KMS-11 (cell line): Measurements from ENCODE around the gene C19orf67.

Experiments
- H2AFZ ChIP-seq: fragments of 200-600 bp; sonication (generic); 2 replicates; pipeline ENCODE4 v1.6.1; 2016; ENCODE audit warnings: antibody characterized with exemption, mixed run types, low read depth
- H3K27ac ChIP-seq: fragments of 200-600 bp; sonication (generic); 2 replicates; pipeline ENCODE4 v1.6.1; 2016; ENCODE audit warnings: mild to moderate bottlenecking, mixed run types
- H3K27me3 ChIP-seq: fragments of 200-600 bp; sonication (generic); 2 replicates; pipeline ENCODE4 v1.6.1; 2017; ENCODE audit warnings: mild to moderate bottlenecking, low read depth, mixed run types, moderate library complexity; ENCODE audit not compliant: insufficient read depth
- H3K36me3 ChIP-seq: fragments of 200-600 bp; sonication (generic); 2 replicates; pipeline ENCODE4 v1.6.1; 2017; ENCODE audit warnings: mild to moderate bottlenecking, mixed run types; ENCODE audit not compliant: insufficient read depth
- H3K4me1 ChIP-seq: fragments of 200-600 bp; sonication (generic); 2 replicates; pipeline ENCODE4 v1.6.1; 2016; ENCODE audit warnings: mild to moderate bottlenecking, low read depth, mixed run types; ENCODE audit not compliant: poor library complexity, severe bottlenecking
- H3K4me2 ChIP-seq: fragments of 200-600 bp; sonication (generic); 2 replicates; pipeline ENCODE4 v1.7.0; 2016; ENCODE audit warnings: mild to moderate bottlenecking, mixed run types
- H3K4me3 ChIP-seq: fragments of 200-600 bp; sonication (generic); IDR thresholded peaks from 2 replicates; pipeline ENCODE4 v1.6.1; 2017; ENCODE audit warnings: low read depth, low read length, mixed read lengths; ENCODE audit not compliant: insufficient read depth
- H3K79me2 ChIP-seq: fragments of 200-600 bp; sonication (generic); 2 replicates; pipeline ENCODE4 v1.6.1; 2016; ENCODE audit warnings: low read depth, mixed run types; ENCODE audit not compliant: insufficient read depth
- H3K9ac ChIP-seq: fragments of 200-600 bp; sonication (generic); 2 replicates; pipeline ENCODE4 v1.6.1; 2016; ENCODE audit warnings: mild to moderate bottlenecking, mixed run types
- H4K20me1 ChIP-seq: fragments of 200-600 bp; sonication (generic); 2 replicates; pipeline ENCODE4 v1.6.1; 2016; ENCODE audit warnings: mild to moderate bottlenecking, mixed run types; ENCODE audit not compliant: insufficient read depth
- TF ChIP-seq, protein P1 (sequence below): fragments of 200-600 bp; sonication (generic); conservative IDR thresholded peaks from 2 replicates; pipeline ENCODE4 v1.6.1; 2017; ENCODE audit warnings: low read depth, mild to moderate bottlenecking, antibody characterized with exemption, low read length, moderate library complexity, mixed read lengths

The C19orf67 gene

DNA sequence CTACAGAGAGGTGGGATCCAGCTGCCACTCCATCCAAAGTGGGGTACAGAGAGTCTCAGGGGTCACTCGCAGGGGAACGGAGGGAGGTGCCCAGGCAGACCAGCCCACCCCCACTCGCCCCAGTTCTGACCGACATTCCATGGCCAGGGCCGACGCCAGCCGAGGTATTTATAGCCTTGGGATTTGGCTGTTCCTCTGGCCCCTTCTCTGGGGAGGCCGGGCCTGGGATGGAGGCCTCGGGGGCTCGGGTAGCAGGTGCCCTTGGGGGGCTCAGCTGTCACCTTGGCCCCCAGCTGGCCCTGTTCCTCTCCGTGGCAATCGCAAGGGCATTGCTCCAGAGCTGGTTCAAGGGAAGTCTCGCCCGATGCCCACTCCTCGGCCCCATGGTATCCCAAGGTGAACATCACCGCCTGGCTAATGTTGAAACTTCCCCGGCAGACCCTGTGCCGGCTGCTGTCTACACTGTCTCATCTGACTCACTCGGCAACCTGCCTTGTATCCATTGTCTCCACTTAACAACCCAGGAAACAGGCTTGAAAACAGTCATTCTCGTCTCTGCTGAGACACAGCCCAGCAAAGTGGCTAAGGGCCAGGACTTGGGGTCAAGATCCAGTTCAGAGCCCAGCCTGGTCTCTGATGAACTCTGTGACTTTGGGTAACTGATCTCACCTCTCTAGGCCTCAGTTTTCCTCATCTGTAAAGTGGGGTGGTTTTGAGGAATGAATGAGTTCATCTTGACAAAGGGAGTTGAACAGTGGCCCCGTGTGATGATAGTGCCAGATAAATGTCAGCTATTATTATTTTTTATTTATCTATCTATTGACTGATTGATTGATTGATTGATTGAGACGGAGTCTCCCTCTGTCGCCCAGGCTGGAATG is 22.2 kb upstream of the C19orf67 start:
- no peak overlapping the region for H3K27ac ChIP-seq
- no peak overlapping the region for H3K4me3 ChIP-seq
- H2AFZ ChIP-seq = no peak overlapping the region
- no peaks in the 10 kb centered on the region for H3K36me3 ChIP-seq
- no peaks in the 10 kb centered on the region for H4K20me1 ChIP-seq
- no peak overlapping the region for H3K9ac ChIP-seq
- H3K4me2 ChIP-seq = no peak overlapping the region
- TF ChIP-seq, protein P1, sequence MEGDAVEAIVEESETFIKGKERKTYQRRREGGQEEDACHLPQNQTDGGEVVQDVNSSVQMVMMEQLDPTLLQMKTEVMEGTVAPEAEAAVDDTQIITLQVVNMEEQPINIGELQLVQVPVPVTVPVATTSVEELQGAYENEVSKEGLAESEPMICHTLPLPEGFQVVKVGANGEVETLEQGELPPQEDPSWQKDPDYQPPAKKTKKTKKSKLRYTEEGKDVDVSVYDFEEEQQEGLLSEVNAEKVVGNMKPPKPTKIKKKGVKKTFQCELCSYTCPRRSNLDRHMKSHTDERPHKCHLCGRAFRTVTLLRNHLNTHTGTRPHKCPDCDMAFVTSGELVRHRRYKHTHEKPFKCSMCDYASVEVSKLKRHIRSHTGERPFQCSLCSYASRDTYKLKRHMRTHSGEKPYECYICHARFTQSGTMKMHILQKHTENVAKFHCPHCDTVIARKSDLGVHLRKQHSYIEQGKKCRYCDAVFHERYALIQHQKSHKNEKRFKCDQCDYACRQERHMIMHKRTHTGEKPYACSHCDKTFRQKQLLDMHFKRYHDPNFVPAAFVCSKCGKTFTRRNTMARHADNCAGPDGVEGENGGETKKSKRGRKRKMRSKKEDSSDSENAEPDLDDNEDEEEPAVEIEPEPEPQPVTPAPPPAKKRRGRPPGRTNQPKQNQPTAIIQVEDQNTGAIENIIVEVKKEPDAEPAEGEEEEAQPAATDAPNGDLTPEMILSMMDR = no peak
- no peaks in the 10 kb centered on the region for H3K79me2 ChIP-seq
- H3K4me1 ChIP-seq = peaks cover 31% of the 10 kb centered on the region
- no peaks in the 10 kb centered on the region for H3K27me3 ChIP-seq

DNA sequence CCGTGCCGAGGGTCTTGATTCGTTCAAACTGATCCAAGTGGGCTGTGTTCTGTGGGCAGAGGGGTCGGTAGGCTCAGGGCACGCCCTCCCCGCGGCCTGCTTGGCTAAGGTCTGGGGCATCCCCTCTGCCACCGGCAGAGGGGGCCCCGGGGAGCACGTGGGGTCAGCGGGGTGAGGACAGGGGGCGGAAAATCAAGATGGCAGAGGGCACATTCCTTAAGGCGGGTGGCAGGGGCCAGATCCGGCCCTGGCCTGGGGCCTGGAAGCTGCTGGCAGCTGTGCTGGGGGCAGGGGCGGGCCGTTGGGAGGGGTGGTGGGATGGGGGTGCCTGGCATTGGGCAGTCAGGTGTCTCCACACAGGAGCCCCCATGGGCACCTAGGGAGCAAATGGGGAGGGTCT is 21.3 kb upstream of the C19orf67 start:
- no peak overlapping the region for H2AFZ ChIP-seq
- TF ChIP-seq, protein P1 = no peak
- H3K36me3 ChIP-seq = no peaks in the 10 kb centered on the region
- no peak overlapping the region for H3K4me2 ChIP-seq
- no peaks in the 10 kb centered on the region for H4K20me1 ChIP-seq
- H3K27ac ChIP-seq = no peak overlapping the region
- no peak overlapping the region for H3K4me3 ChIP-seq
- H3K9ac ChIP-seq = no peak overlapping the region
- no peaks in the 10 kb centered on the region for H3K79me2 ChIP-seq
- no peaks in the 10 kb centered on the region for H3K27me3 ChIP-seq
- peaks cover 41% of the 10 kb centered on the region for H3K4me1 ChIP-seq

DNA sequence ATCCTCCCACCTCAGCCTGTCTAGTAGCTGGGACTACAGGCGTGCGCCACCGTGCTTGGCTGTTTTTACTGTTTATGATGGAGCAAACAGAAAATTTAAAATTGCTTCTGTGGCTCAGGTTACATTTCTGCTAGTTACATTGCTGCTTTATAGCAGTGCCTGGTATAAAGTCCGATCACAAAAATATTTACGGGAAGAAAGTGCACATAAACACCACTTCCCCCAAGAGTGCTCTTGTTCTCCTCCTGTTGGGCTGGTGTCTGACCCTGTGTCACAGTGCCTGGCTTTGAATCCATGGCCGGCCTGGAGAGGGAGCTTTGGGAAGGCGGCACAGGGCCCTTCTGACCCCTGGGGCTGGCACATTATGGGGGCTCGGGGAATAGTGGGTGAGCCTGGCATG is 20.1 kb upstream of the C19orf67 start:
- H3K79me2 ChIP-seq = no peaks in the 10 kb centered on the region
- H3K27ac ChIP-seq = no peak overlapping the region
- H3K9ac ChIP-seq = no peak overlapping the region
- TF ChIP-seq, protein P1 = no peak
- H3K4me1 ChIP-seq = peaks cover 53% of the 10 kb centered on the region
- no peak overlapping the region for H2AFZ ChIP-seq
- H3K36me3 ChIP-seq = no peaks in the 10 kb centered on the region
- no peaks in the 10 kb centered on the region for H3K27me3 ChIP-seq
- no peaks in the 10 kb centered on the region for H4K20me1 ChIP-seq
- H3K4me3 ChIP-seq = no peak overlapping the region
- H3K4me2 ChIP-seq = no peak overlapping the region

DNA sequence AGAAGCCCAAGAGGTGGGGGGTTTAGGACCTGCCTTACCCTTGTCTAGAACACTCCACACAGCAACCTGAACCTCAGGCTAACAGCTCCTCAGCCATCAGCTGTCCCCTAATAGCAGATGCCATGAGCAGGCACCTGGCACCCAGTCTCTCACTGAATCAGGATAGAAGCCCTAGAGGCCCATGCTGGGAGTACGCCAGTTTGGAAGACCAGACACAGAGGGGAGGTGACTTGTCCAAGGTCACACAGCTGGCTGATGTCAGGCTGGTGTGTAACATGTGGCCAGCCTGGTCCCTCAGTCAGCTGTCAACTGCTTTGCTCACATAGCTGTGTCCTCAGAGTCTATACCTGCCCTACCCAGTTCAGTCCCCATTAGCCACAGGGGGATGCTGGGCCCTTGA is 17.7 kb upstream of the C19orf67 start:
- Histone ChIP-seq H3K79me2 (no peaks in the 10 kb centered on the region), H3K4me3 (no peak overlapping the region), H3K36me3 (no peaks in the 10 kb centered on the region), H3K27me3 (no peaks in the 10 kb centered on the region), H2AFZ (peak overlapping the region; percentile 21; the same call in 1 of the 2 replicates), H3K27ac (peak overlapping the region; percentile 53), H4K20me1 (no peaks in the 10 kb centered on the region), H3K4me1 (peaks cover 57% of the 10 kb centered on the region), H3K4me2 (peak overlapping the region; percentile 40), H3K9ac (peak overlapping the region; percentile 29; the same call in 1 of the 2 replicates)
- TF ChIP-seq, protein P1 = no peak
